ENCODE results near the gene DHRS9.
A peak's percentile ranks its signal among the peaks of the same experiment; 100 is the strongest.
"Not testable (repeated sequence)": the region's sequence is repeated elsewhere in the genome, so short reads cannot be mapped to it uniquely, and the experiment has no call there.

DHRS9 gene

DNA sequence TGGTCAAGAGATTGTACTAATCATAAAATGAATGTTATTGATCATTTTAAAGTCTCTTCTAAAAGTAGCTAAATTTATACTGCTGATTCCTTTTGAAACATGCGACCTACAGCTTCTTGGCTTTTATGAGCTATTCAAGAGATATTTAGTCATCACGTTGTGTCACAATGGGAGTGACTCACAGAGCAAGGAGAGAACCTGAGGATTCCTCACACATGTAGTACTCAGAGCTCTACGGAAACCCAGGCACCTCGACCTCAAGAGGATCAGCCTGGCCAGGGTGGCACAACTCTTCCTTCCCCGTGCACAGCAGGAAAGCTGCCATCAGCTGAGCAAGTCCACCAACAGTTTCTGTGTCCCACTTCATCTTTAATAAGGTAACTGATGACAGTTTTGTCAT lies at the start of gene DHRS9:
DHRS9 (plus strand) TSS at position 223 of the 400 bp plus-strand sequence. CDS start 12,019 bp downstream, outside the sequence.
- peak; percentile 7 to 16 for DNase-seq

DNA sequence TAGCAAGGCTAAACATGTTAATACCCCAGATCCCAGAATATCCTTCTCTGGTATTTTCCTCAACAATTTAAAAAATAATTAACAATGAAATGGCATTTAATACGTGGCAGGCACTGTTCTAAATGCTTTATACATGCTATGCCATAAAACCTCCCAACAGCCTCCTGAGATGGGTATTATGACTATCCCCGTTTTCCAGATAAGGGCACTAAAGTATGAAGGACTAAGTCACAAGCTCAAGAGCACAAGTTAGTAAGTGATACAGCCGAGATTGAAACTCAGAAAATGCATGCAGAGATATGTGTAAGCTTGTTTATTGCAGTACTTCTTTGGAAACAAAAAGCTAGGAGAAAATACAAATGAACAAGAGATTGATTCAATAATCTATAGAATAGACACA lies 46.2 kb upstream of the DHRS9 start:
- no peak for DNase-seq

DNA sequence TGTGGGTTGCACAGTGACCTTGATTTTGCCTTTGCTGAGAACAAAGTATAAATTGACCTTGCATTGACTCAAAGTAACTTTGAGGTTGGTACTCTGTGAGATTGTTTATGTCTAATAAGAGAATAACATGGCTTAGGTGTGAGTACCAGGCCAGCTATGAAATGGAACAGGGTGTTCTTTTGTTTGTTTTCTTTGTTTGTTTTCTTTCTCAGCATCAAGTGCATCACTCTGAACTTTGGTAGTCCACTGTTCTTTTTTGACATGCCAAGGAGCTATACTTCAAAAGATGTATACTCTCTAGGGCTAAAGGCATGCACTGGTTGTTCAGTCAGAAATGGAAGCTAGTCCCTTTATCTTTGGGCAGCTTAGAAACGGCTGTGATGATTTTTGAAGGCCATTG lies 43.3 kb upstream of the DHRS9 start:
- no peak for DNase-seq

- no peak for DNase-seq
Observed at GRCh38 chr2:169027234-169027633, 42.1 kb upstream of the DHRS9 start.

- no peak for DNase-seq
Observed at GRCh38 chr2:169029341-169029740, 40.0 kb upstream of the DHRS9 start.

- no peak for DNase-seq
Observed at GRCh38 chr2:169031202-169031601, 38.2 kb upstream of the DHRS9 start, which contains the start of gene ABCB11. ABCB11 (minus strand) TSS chr2:169031324; CDS start chr2:169018125, 13,199 bp downstream.

- DNase-seq = no peak
Observed at GRCh38 chr2:169034256-169034655, 35.1 kb upstream of the DHRS9 start.

- DNase-seq = no peak
Observed at GRCh38 chr2:169034984-169035544, 34.3 kb upstream of the DHRS9 start.

DNA sequence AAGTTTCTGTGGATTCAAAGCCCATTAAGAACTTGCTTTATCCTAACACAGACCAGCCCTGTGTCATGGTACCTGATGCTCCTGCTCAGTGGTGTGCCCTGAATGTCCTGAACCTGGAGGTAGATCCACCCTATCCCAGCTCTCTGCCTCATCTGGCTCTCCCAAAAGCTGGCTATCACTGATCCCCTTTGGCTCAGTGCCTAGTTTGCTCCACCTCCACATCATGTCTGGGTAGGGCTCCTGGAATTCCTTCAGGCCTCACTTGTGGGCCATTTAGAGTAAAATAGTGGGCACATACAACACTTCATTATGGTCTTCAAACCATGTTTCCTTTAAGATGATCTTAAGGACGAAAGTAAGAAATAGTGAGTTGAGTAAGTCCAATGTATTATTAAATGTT lies 33.5 kb upstream of the DHRS9 start:
- no peak for DNase-seq

DNA sequence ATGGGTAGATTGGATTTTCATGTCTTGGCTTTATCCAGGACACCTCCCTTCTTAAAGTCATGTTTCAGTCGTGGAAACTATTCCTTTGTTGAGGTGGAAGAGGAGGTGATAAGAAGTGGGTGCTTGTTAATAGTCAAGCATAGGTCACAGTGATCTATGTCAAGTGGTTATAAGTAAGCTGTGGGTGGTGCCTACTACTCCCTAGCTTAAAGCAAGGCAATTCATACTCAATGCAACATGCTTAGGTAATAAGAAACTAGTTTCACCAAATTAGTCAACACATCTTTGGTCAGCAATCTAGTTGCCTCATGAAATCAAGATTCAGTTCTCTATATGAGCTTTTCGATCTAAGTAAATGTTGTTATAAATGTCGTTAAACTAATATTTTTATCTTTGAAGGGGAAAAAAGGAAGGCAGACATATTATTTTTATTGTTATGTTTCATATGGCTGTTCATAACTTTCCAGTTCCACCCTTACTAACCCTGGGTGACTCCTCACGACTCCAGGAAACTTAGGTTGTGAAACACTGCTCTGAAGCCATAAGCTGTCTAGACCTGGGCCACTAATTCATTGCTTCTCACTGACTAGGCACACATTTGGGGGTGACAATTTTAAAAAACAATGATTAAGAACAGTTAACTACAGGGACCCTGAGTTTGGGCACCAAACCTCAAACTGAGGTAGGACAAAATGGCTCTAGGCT lies 32.5 kb upstream of the DHRS9 start:
- no peak for DNase-seq

GRCh38 chr2:169038338-169038757 lies 31.0 kb upstream of the DHRS9 start:
- DNase-seq = no peak

- DNase-seq = no peak
Observed at GRCh38 chr2:169039702-169040101, 29.7 kb upstream of the DHRS9 start.

DNA sequence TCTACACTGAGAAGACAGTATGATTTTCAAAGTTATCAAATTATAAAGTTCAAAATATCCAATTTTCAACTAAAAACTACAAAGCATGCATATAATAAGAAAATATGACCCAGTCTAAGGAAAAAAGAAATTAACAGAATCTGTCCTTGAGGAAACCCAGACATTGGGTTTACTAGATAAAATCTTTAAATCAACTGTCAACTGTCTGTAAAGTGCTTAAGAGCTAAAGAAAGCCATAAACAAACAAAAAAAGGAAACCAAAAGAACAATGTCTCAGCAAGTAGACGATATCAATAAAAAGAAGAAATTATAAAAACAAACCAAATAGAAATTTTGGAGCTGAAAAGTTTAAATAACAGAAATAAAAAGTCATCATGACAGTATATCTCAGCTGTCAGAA lies 27.8 kb upstream of the DHRS9 start:
- no peak for DNase-seq

GRCh38 chr2:169042856-169043255 lies 26.5 kb upstream of the DHRS9 start:
- DNase-seq = no peak

DNA sequence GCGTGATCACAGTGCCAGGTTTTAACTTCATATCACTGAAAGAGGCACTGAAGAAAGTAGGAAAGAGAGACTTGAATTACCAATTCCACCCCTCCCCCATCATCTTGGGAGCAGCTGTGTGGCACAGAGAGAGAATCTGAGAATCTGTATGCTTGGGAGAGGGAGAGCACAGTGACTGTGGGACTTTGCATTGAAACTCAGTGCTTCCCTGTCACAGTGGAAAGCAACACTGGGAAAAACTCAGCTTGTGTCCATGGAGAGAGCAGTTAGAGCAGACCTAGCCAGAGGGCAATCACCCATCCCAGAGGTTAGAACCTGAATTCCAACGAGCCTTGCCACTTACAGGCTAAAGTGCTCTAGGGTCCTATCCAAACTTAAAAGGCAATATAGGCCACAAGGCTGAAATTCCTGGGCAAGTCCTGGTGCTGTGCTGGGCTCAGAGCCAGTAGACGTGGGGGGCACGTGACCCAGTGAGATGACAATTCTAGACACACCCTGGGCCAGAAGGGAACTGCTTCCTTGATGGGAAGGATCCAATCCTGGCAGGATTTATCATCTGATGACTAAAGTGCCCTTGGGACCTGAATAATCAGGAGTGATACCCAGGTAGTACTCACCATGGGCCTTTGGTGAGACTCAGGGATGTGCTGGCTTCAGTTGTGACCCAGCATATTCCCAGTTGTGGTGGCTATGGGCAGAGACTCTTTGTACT lies 22.8 kb upstream of the DHRS9 start:
- no peak for DNase-seq

- no peak for DNase-seq
Observed at GRCh38 chr2:169047256-169048250, 21.8 kb upstream of the DHRS9 start.

- no peak for DNase-seq
Observed at GRCh38 chr2:169049142-169049541, 20.2 kb upstream of the DHRS9 start.

DNA sequence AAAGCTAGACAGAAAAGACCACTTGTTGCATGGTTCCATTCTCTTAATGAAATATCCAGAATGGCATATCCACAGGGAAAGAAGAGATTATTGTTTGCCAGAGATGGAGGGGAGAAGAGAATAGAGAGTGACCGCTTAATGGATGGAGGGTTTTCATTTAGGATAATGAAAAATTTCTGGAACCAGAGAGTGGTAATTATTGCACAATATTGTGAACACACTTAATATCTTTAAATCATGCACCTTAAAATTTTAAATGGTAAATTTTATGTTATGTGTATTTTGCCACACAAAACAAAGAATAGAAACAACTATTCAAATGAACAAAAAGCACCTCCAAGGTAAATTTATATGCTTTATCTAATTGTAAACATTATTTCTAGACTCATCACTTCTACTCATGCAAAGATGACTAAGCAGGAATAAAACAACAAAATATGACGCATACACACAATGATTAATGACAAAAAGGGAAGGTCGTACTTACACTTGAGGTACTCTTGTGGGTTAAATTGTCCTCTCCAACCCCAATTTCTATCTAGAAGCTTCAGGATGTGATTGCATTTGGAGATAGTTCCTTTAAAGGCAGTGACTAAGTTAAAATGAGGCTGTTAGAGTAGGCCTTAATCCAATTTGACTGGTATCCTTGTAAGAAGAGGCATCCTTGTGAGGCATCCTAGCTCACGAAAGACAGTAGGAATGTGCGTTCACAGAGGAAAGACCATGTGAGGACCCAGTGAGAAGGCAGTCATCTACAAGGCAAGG lies 18.7 kb upstream of the DHRS9 start:
- no peak for DNase-seq

GRCh38 chr2:169054575-169054974 lies 14.8 kb upstream of the DHRS9 start:
- not testable (repeated sequence) for DNase-seq

GRCh38 chr2:169064199-169064598 lies 5.2 kb upstream of the DHRS9 start:
- DNase-seq = not testable (repeated sequence)

GRCh38 chr2:169065422-169065821 lies 3.9 kb upstream of the DHRS9 start:
- DNase-seq = no peak

All from stimulated activated CD4-positive, alpha-beta T cell treated with anti-CD3 and anti-CD28 coated beads, Interleukin-2, amount 100 ng/mL, for 48 hours (primary cell).